H1 (cell line): Measurements from ENCODE around the gene PMEPA1. TPM values are rescaled to one million over a fixed set of nuclear protein-coding genes. Genes with fewer than 3 reads are reported as not detected.

ENCODE experiments used
- CTCF ChIA-PET: fragments of 300-600 bp; sonication (Branson Sonifier 250); formaldehyde crosslinking; loops from one replicate; lab custom pipeline; 2021; ENCODE audit not compliant: partially characterized antibody; lab: Charles Lee
- POLR2A ChIA-PET: fragments of 300-600 bp; sonication (Branson Sonifier 250); formaldehyde crosslinking; loops from one replicate; lab custom pipeline; 2021; ENCODE audit warnings: inconsistent platforms; ENCODE audit not compliant: partially characterized antibody; lab: Charles Lee
- DNase-seq, 2 experiments: peaks; one replicate each; pipeline versions ENCODE4 v3.0.0 to v3.0.0-alpha.2; 2010 to 2022; ENCODE audit warnings: low spot score in 2 of 2, low read depth in 1 of 2, mixed read lengths in 1 of 2
- FAIRE-seq: peaks from 2 replicates; lab custom pipeline; 2011; peaks lifted over from hg19 to GRCh38; lab: Jason Lieb, UNC
- H2AFZ ChIP-seq: 2 replicates; pipeline ENCODE4 v1.8.1; 2012; ENCODE audit warnings: low read length, inconsistent platforms
- H2AK5ac ChIP-seq: 2 replicates; pipeline ENCODE4 v1.6.1; 2013; ENCODE audit warnings: low read depth, low read length
- H2BK120ac ChIP-seq: replicated peaks from 2 replicates; pipeline ENCODE3; 2013; ENCODE audit warnings: low read depth, low read length, inconsistent platforms
- H2BK12ac ChIP-seq: 2 replicates; pipeline ENCODE4 v1.6.1; 2013; ENCODE audit warnings: low read depth, low read length
- H2BK15ac ChIP-seq: 2 replicates; pipeline ENCODE4 v1.6.1; 2013; ENCODE audit warnings: low read length
- H2BK20ac ChIP-seq: 2 replicates; pipeline ENCODE4 v1.6.1; 2013; ENCODE audit warnings: low read length
- H2BK5ac ChIP-seq: 2 replicates; pipeline ENCODE4 v1.6.1; 2013; ENCODE audit warnings: low read depth, low read length
- H3K14ac ChIP-seq: 2 replicates; pipeline ENCODE4 v1.6.1; 2013; ENCODE audit warnings: inconsistent platforms; ENCODE audit not compliant: insufficient read length
- H3K18ac ChIP-seq: 2 replicates; pipeline ENCODE4 v1.6.1; 2013; ENCODE audit warnings: low read length; ENCODE audit errors: extremely low read depth
- H3K23ac ChIP-seq: 2 replicates; pipeline ENCODE4 v1.6.1; 2013; ENCODE audit warnings: inconsistent platforms; ENCODE audit not compliant: insufficient read length
- H3K23me2 ChIP-seq: 2 replicates; pipeline ENCODE4 v1.6.1; 2013; ENCODE audit warnings: low read depth, low read length
- H3K27ac ChIP-seq: 2 replicates; pipeline ENCODE4 v1.6.1; 2011; ENCODE audit warnings: low read depth, low read length, inconsistent platforms
- H3K27me3 ChIP-seq, 4 experiments: replicated peaks in 1 of 4; 1 replicate in 1 of 4; 2 replicates in 3 of 4; pipeline versions ENCODE4 v1.6.1 to v1.8.1; 2011 to 2013; ENCODE audit warnings: low read length in 3 of 4, mild to moderate bottlenecking in 3 of 4, inconsistent platforms in 2 of 4, mixed read lengths in 2 of 4, moderate library complexity in 1 of 4; ENCODE audit not compliant: control insufficient read depth in 3 of 4, insufficient read depth in 3 of 4; ENCODE audit errors: extremely low read depth in 1 of 4
- H3K36me3 ChIP-seq, 4 experiments: 2 replicates each; pipeline versions ENCODE4 v1.6.1 to v1.8.1; 2011 to 2013; ENCODE audit warnings: mild to moderate bottlenecking in 4 of 4, low read length in 3 of 4, moderate library complexity in 2 of 4, control low read depth in 1 of 4, inconsistent platforms in 1 of 4; ENCODE audit not compliant: insufficient read depth in 4 of 4, control insufficient read depth in 2 of 4
- H3K4ac ChIP-seq: replicated peaks from 2 replicates; pipeline ENCODE3; 2013; ENCODE audit warnings: low read length, low read depth, mixed read lengths, inconsistent platforms; ENCODE audit not compliant: insufficient read length
- H3K4me1 ChIP-seq, 4 experiments: replicated peaks in 1 of 4; 1 replicate in 1 of 4; 2 replicates in 3 of 4; pipeline versions ENCODE4 v1.6.1 to v1.8.1; 2011 to 2013; ENCODE audit warnings: low read length in 3 of 4, inconsistent platforms in 2 of 4, mixed read lengths in 1 of 4; ENCODE audit not compliant: insufficient read depth in 4 of 4, control insufficient read depth in 3 of 4
- H3K4me2 ChIP-seq, 2 experiments: 2 replicates each; pipeline versions ENCODE4 v1.6.1 to v1.8.1; 2011 to 2013; ENCODE audit warnings: low read depth in 2 of 2, low read length in 2 of 2, control low read depth in 1 of 2, inconsistent platforms in 1 of 2, mild to moderate bottlenecking in 1 of 2; ENCODE audit not compliant: insufficient read depth in 1 of 2
- H3K4me3 ChIP-seq, 4 experiments: fragments of 200-600, 300-600 bp in 1 of 4; sonication (generic), shearing (Covaris generic), sonication (Bioruptor Twin) in 1 of 4; 2 replicates each; pipeline versions ENCODE4 v1.5.1 to v1.8.1; 2011 to 2016; ENCODE audit warnings: low read length in 4 of 4, low read depth in 3 of 4, control low read depth in 2 of 4, inconsistent platforms in 2 of 4, mild to moderate bottlenecking in 2 of 4, mixed read lengths in 1 of 4, moderate library complexity in 1 of 4; ENCODE audit not compliant: insufficient read depth in 2 of 4; ENCODE audit errors: extremely low read depth in 1 of 4
- H3K56ac ChIP-seq: replicated peaks from 2 replicates; pipeline ENCODE3; 2013; ENCODE audit warnings: low read depth, mild to moderate bottlenecking, mixed read lengths, low read length, inconsistent platforms; ENCODE audit not compliant: insufficient read length
- H3K79me1 ChIP-seq: 2 replicates; pipeline ENCODE4 v1.6.1; 2013; ENCODE audit warnings: low read depth, low read length, control low read depth
- H3K79me2 ChIP-seq, 2 experiments: 2 replicates each; pipeline versions ENCODE4 v1.6.1 to v1.8.1; 2012 to 2013; ENCODE audit warnings: low read length in 2 of 2, mild to moderate bottlenecking in 2 of 2, inconsistent platforms in 1 of 2; ENCODE audit not compliant: insufficient read depth in 2 of 2, control insufficient read depth in 1 of 2
- H3K9ac ChIP-seq, 4 experiments: replicated peaks in 1 of 4; 1 replicate in 1 of 4; 2 replicates in 3 of 4; pipeline versions ENCODE4 v1.6.1 to v1.8.1; 2011 to 2013; ENCODE audit warnings: low read depth in 3 of 4, low read length in 3 of 4, control low read depth in 2 of 4, mild to moderate bottlenecking in 2 of 4, moderate library complexity in 2 of 4, inconsistent platforms in 1 of 4; ENCODE audit errors: extremely low read depth in 1 of 4
- H3K9me3 ChIP-seq, 2 experiments: 2 replicates each; pipeline versions ENCODE4 v1.6.1 to v1.8.1; 2012 to 2013; ENCODE audit warnings: mild to moderate bottlenecking in 2 of 2, moderate library complexity in 2 of 2, control low read depth in 1 of 2, inconsistent platforms in 1 of 2, low read depth in 1 of 2, low read length in 1 of 2, mixed read lengths in 1 of 2; ENCODE audit not compliant: insufficient read depth in 2 of 2
- H4K20me1 ChIP-seq, 2 experiments: replicated peaks in 1 of 2; 2 replicates each; pipeline versions ENCODE3 to v1.8.1; 2011 to 2013; ENCODE audit warnings: inconsistent platforms in 2 of 2, low read length in 2 of 2, mild to moderate bottlenecking in 1 of 2; ENCODE audit not compliant: insufficient read depth in 2 of 2, control insufficient read depth in 1 of 2
- H4K5ac ChIP-seq: 2 replicates; pipeline ENCODE4 v1.6.1; 2013; ENCODE audit warnings: low read length, low read depth, mixed read lengths, inconsistent platforms; ENCODE audit not compliant: insufficient read length
- H4K8ac ChIP-seq: 2 replicates; pipeline ENCODE4 v1.8.0; 2013; ENCODE audit warnings: mild to moderate bottlenecking, moderate library complexity, low read length, inconsistent platforms; ENCODE audit not compliant: insufficient read depth; ENCODE audit errors: extremely low read depth
- H4K91ac ChIP-seq: replicated peaks from 2 replicates; pipeline ENCODE3; 2013; ENCODE audit warnings: low read length, mixed read lengths, inconsistent platforms; ENCODE audit not compliant: insufficient read length
- HDAC6 ChIP-seq: IDR thresholded peaks from one replicate; pipeline ENCODE4 v1.7.1; 2012; ENCODE audit warnings: low read depth, mild to moderate bottlenecking, inconsistent platforms, low read length, moderate library complexity
- SP4 ChIP-seq: IDR thresholded peaks from 2 replicates; pipeline ENCODE4 v1.6.1; 2012; ENCODE audit warnings: low read length, inconsistent platforms
- SRF ChIP-seq: IDR thresholded peaks from 2 replicates; pipeline ENCODE4 v1.6.1; 2011; ENCODE audit warnings: mild to moderate bottlenecking, low read depth, low read length, moderate library complexity
- SUZ12 ChIP-seq: fragments of 200-600 bp; sonication (generic); IDR thresholded peaks from 2 replicates; pipeline ENCODE4 v1.6.1; 2012; ENCODE audit warnings: mild to moderate bottlenecking, inconsistent platforms, low read length, moderate library complexity, mixed read lengths
- YY1 ChIP-seq: IDR thresholded peaks from 2 replicates; pipeline ENCODE4 v1.6.1; 2011; ENCODE audit warnings: low read depth, mild to moderate bottlenecking, low read length
- WGBS, 2 experiments: shearing (Covaris generic) in 1 of 2; methylation state at CpG; one replicate each; pipeline versions ENCODE4 v1.1.6 to v1.1.7; 2013 to 2015; ENCODE audit warnings: low lambda C conversion rate in 2 of 2, mixed read lengths in 2 of 2, inconsistent platforms in 1 of 2, low coverage in 1 of 2, missing lambda C conversion rate in 1 of 2; ENCODE audit not compliant: insufficient replicate concordance in 2 of 2, insufficient coverage in 1 of 2, insufficient read length in 1 of 2; ENCODE audit errors: extremely low coverage in 1 of 2, missing lambda C conversion rate in 1 of 2; 5-methylcytosine and 5-hydroxymethylcytosine counted together
- polyA plus RNA-seq, 7 experiments: library from polyadenylated mRNA; depleted of rRNA in 3 of 7; stranded (reverse) in 5 of 7; unstranded in 2 of 7; fragments of >200 nt in 5 of 7; fragments of 200-250 nt in 2 of 7; gene quantifications; 1 replicate in 5 of 7; 2 replicates in 1 of 7; 4 replicates in 1 of 7; pipeline versions ENCODE4 v1.2.1 to v1.2.3, GENCODE V29; 2011 to 2013; ENCODE audit warnings: missing spikeins in 2 of 7, mixed read lengths in 2 of 7
- total RNA-seq: library from RNA; stranded (reverse); fragmentation: NEBNext Ultra II Directional; extraction: Animal tissue kit (Norgen Biotek cat#: 25700); gene quantifications from 2 replicates; pipeline ENCODE4 v1.2.1, GENCODE V29; 2021

PMEPA1 gene
- total and polyA plus RNA-seq, 2 of the 8 experiments (the other 6 are each of a cell fraction or from before 2014, with no cell fraction given), result 12.7 to 20.5 TPM

- Histone ChIP-seq H3K14ac (no peak overlapping the region), H2BK120ac (no peak overlapping the region), H3K36me3 (no peaks in the 10 kb centered on the region), H2BK15ac (no peak overlapping the region), H3K4ac (no peak overlapping the region), H3K56ac (no peak overlapping the region), H3K18ac (no peak overlapping the region), H2AK5ac (no peak overlapping the region), H2BK12ac (no peak overlapping the region), H4K20me1 (peaks cover 0 to 1% of the 10 kb centered on the region in 2 experiments), H4K5ac (no peak overlapping the region), H3K23me2 (peaks cover 4% of the 10 kb centered on the region; the same call in 1 of the 2 replicates), H4K91ac (no peak overlapping the region), H3K27me3 (peaks cover 0 to 12% (median 7%) of the 10 kb centered on the region in 4 experiments; a peak in 4 of 7 replicates), H4K8ac (no peak overlapping the region; the same call in 1 of the 2 replicates), H2BK20ac (no peak overlapping the region), H3K4me1 (peaks cover 0 to 10% (median 3%) of the 10 kb centered on the region in 4 experiments; a peak in 5 of 7 replicates), H3K79me2 (0 out of 4 replicates have a peak, but pooled peaks cover 0 to under 1% of the 10 kb centered on the region in 2 experiments), H3K9me3 (no peaks in the 10 kb centered on the region), H2BK5ac (no peak overlapping the region), H3K79me1 (no peaks in the 10 kb centered on the region), H3K27ac (no peak overlapping the region), H2AFZ (no peak overlapping the region), H3K4me3 (no peak overlapping the region), H3K9ac (no peak overlapping the region), H3K23ac (no peak overlapping the region), H3K4me2 (no peak overlapping the region)
- 90% methylated on average over 8 of the region's 8 CpGs; no CpG with 5 or more reads in 1 of the 2 experiments for WGBS, 2 experiments
- DNase-seq, result no peak
- FAIRE-seq, result no peak
- CTCF ChIA-PET, result no interaction called here
- POLR2A ChIA-PET, result no interaction called here
- TF ChIP-seq HDAC6, result no peak
- no peak for TF ChIP-seq SUZ12
- no peak for TF ChIP-seq YY1
- no peak for TF ChIP-seq SRF
- no peak for TF ChIP-seq SP4
Measured at GRCh38 chr20:57713951-57714350, 4.1 kb upstream of the PMEPA1 start.
